ENCODE measurements around the gene PHTF2.

The PHTF2 gene

DNA sequence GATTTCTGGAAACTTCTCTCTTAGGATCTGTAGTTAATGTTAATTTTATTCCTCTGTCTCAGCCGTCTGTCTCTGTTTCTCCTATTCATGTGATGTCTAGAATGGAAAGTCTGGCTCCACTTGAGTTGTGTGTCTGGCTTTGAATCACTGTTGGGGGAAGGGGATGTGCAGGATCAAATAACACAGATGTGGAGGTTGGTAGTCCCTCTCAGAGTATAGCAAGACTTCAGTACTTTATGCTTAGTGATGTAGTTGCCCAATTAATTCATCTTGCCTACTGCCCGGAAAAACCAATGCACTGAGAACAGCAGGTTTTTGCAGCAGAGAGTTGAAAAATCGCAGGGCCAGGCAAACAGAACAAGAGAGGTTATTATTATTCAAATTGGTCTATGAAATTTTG lies 79.2 kb downstream of the PHTF2 start:
- no peak for DNase-seq (ENCODE audit: low read depth in 2 of 2)

DNA sequence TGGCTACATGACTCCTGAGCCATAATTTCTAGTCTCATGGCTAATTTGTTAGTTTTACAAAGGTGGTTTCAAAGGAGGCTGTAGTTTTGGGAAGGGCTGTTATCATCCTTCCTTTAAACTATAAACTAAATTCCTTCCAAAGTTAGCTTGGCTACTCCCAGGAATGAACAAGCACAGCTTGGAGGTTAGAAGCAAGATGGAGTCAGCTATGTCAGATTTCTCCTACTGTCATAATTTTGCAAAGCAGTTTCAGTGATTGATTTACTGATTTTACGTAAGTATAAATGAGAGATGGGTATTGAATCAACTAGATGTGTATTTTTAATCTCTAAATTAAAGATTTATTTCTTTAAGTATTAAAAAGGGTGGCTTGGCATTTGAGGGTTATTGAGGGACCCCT lies 79.9 kb downstream of the PHTF2 start:
- DNase-seq (ENCODE audit: low read depth in 2 of 2), result no peak

DNA sequence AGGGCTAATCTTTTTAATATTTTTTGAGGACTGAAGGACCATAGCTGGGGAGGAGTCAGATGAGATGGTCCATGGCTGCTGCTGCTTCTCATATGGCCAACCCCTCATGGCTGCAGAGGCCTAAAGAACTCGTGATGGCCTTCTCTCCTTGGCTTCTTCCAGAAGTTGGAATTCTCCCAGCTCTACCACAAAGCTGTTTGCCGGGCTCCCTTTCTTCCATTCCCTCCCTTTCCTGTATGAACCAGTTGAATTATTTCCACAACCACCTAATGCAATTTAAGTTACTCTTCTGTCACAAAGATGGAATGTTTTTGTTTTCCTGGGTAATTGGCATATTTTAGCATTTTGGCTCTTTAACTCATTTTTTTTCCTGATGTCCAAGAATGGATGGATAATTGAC lies 80.7 kb downstream of the PHTF2 start:
- no peak for DNase-seq (ENCODE audit: low read depth in 2 of 2)

DNA sequence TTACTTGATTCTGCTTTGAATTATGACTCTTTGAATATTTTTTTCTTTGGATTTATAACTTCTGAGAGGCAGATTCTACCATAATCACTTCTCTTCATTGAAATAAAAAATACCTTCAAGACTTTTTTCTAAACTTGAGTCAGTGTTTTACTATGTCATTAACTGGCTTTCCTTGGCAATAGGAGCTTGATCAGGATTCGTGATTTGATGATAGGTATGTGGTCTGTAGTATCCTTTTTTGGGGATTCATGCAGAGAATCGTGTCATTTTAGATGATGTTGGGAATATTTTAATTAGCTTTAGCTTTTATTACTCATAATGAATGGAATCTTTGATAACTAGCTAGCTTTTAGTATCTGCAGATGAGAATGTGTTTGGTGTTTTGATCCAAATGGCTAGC lies 83.3 kb downstream of the PHTF2 start:
- no peak for DNase-seq (ENCODE audit: low read depth in 2 of 2)

DNA sequence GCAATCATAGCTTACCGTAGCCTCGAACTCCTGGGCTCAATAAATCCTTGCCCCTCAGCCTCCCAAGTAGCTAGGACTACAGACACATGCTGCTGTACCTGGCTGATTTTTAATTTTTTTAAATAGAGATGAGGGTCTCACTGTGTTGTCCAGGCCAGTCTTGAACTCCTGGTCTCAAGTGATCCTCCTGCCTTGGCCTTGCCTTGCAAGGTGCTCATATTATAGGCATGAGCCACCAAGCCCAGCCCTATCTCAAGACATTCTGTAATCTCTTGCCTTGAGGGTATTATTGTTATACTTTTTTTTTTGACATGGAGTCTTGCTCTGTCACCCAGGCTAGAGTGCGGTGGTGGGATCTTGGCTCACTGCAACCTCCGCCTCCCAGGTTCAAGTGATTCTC lies 86.6 kb downstream of the PHTF2 start:
- DNase-seq (ENCODE audit: low read depth in 2 of 2), result no peak

DNA sequence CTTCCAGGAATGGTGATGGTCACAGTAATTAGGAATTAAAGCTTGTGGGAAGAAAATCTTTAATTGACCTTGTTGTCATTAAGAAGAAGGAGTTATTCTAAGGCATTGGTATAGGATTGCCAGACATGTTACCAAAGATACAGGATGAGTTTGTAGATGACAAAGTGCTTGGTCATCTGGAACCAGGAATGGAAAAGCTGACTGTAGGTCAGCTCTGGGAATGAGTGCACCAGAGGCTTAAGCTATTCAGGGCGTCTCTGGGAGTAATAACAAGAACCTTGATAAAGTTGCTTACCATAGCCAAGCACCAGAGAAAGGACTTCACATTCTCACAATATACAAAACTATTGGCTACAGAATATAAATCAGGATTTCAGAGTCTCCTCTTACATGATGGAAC lies 89.0 kb downstream of the PHTF2 start:
- DNase-seq (ENCODE audit: low read depth in 2 of 2), result no peak

DNA sequence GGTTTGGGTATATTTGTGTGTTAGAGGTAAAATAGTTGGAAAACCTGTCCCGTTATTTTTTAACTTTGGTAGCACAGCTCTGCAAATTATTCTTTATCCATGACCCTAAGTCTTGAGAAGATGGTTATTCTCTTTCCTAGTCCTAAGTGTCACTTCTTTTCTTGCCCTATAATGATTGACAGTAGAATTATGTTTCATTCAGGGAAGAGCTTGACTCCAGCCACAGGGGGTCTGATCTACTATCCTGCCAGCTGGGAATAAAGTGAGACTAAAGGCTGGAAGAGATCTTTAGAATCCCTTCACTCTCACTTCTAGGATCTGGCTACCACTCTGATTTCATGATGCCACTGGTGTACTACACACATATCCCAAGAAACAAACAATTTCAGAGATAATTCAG lies 90.4 kb downstream of the PHTF2 start:
- DNase-seq (ENCODE audit: low read depth in 2 of 2), result no peak

DNA sequence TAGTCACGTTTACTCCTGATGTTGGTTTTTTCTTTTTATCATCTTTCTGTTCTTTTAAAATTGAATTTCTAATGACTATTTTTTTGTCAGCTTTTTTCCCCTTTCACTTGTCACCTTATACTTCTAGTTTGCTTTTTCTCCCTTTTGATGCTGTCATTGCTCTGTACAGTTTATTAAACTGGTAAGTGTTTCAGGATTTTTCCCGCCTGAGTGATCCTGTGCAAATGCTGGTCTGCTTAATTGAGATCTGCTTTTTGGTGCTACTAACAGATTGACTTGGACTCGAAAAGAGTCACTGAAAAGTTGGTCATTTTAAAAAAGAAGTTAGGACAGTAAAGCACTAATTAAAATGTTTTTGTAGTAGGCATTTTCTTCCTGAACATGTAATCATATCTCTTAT lies 95.2 kb downstream of the PHTF2 start:
- no peak for DNase-seq (ENCODE audit: low read depth in 2 of 2)

DNA sequence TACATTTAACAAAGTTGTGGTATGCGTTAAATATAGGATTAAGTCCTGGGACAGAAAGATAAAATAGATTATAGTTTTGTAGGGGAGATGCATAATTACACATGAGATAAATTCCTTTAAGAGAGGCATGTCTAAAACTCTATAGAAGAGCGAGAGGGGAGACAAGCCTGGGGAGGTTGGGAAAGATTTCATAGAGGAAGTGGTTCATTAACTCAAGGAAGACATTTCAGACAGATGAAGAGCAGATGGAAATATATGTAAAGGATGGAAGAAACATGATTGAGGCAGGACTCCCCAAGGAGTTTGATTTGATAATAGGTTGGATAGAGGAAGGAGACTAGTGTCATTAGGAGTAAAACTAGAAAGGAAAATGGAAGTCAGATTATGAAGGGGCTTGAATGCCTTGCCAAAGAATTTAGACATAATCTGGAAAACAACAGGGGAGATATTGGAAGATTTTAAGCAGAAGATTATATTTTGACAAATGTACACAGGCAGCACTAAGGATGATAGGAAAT lies 96.1 kb downstream of the PHTF2 start:
- DNase-seq (ENCODE audit: low read depth in 2 of 2), result no peak

DNA sequence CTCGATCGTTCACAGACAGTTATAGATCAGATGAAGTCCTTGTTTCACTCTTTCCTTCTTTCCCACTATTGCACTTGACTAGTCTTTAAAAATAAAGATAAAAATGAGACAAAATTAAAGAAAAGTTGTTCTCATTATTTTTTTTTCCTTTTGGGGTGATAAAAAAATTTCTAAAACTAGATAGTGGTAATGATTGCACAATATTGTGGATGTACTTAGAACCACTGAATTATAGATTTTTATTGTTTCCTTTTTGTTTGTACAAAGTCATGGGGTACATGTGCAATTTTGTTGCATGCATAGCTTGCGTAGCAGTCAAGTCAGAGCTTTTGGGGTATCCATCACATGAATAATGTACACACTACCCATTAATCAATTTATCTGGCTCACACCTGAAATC lies 97.3 kb downstream of the PHTF2 start:
- DNase-seq (ENCODE audit: low read depth in 2 of 2), result no peak

DNA sequence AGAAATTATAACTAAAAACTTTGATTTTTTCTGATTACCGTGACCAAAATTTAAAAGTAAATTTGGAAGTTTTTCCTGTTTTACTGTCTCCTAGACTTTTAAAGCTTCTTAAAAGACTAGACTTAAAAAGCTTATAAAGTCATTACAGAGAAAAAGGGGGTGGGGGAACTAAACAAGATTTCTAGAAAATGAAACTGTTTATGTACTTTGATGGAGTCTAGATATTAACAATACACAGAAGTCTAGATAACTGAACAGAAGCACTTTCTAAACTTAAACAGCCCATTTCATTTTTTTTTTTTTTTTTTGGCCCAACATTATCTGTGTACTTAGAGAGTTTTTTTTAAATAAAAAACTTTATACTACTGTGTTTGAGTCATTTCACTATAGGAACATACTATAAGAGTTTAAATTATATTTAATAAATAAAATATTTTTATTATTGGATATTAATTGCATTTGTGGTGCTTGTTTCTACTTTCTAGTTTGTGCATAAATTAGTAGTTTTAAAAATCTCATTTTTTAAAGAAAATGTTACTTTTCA lies 98.5 kb downstream of the PHTF2 start:
- no peak for DNase-seq (ENCODE audit: low read depth in 2 of 2)

DNA sequence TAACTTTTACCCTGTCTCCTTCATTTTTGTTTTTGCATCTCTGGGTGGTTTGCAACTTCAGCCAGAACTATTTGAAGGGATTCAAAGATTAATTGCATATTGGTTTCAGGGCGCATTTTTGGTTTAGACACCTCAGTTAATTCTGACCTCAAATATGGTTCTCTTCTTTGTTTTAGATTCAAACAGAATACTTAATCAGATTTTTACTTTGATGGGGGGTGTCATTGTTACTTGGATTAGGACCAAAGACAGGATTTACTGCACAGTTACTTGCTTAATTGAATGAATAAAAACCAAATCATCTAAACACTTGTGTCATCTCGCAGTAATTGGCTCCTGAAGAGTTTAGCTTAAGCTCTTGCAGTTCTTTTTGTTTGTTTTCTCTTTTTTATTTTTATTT lies 100.9 kb downstream of the PHTF2 start:
- no peak for DNase-seq (ENCODE audit: low read depth in 2 of 2)

DNA sequence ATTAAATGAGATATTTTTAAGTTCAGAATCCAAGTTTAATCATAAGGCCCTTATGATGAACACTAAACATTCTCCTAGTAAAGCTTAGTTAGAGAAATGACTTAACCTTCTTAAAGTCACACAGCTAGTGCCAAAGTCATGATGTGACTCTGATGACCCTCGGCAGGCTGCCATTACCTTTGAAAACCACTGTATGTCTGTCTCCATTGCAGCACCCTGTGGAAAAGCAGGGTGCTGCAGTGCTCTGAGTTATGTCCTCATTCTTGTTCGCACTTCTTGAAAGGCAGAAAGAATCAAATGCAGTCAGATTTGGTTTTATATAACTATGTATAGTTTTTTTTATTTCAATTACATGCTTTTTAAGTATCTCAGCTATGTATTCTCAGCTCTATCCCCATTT lies 105.0 kb downstream of the PHTF2 start:
- DNase-seq (ENCODE audit: low read depth in 2 of 2), result no peak

DNA sequence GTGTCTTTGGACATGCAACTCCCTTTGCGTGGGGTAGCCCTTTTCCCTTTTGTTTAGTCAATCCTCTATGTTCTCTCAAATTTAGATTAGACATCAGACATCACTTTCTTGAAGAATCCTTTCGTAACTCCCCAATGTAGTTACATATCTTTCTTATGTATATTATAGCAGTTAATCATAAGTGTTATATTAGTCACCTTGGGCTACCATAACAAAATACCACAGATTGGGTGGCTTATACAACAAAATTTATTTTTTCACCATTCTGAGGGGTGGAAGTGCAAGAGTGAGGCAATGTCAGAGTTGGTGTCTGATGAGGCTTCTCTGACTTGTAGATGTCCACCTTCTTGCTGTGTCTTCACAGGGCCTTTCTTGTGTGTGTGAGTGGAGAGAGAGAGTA lies 105.7 kb downstream of the PHTF2 start:
- no peak for DNase-seq (ENCODE audit: low read depth in 2 of 2)

DNA sequence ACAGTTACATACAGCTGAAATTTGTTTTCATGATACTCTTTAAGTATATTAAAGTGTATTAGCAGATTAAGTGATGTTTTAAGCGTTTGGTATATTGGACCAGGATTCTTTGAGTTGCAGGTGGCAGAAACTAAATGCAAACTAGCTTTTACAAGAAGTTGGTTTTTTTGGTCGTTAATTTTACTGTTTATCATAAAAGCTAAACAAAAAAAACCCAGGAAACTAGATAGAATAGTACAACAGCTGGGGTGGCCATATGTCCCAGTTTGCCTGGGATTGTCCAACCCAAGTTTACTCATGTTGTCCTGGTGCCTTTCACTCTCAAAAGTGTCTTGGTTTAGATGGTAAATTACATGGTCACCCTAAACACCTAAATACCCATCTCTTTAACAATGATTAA lies 108.7 kb downstream of the PHTF2 start:
- DNase-seq (ENCODE audit: low read depth in 2 of 2), result no peak

DNA sequence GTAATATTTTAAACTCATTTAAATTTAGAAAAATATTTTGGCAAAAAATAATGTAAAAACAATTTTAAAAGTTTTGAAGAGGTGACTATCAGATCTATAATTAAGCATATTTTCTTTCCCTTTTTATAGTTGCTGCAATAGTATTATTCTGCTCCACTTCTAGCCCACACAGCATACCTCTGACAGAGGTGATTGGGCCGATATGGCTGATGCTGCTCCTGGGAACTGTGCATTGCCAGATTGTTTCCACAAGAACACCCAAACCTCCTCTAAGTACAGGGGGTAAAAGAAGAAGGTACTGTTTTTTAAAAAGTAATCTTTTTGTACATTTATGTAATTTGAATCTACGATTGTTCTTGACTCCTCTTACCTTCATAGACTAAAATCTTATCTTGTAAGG lies 110.1 kb downstream of the PHTF2 start:
- no peak for DNase-seq (ENCODE audit: low read depth in 2 of 2)

DNA sequence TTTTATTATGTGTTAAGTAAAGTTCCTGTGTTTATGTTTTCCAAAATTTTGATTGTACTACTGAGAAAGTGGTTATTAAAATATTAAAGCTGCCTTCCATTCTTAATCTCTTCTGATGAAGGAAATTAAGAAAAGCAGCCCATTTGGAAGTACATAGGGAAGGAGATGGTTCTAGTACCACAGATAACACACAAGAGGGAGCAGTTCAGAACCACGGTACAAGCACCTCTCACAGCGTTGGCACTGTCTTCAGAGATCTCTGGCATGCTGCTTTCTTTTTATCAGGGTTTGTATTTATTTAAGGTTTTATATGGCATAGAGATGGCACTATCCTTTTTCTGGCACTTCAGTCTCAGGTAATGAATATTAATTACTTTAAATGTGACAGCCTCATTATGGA lies 111.6 kb downstream of the PHTF2 start:
- DNase-seq (ENCODE audit: low read depth in 2 of 2), result no peak

DNA sequence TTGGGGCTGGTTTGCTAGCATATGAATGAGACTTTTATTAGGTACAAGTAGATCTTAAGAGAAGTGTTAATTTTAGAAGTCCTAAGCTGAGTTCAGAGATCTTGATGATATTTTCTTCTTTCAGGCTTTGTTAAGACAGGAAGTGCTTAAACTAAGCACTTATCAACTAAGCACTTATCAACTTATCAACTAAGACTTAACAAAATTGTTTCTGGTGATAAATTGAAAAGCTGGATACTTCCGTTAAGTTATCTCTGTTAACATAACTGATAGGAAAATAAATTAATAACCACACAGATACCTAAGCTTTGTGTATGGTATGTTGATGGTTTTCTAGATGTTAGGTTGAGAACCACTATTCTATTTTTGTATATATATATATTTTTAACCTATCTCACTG lies 113.7 kb downstream of the PHTF2 start:
- DNase-seq (ENCODE audit: low read depth in 2 of 2), result no peak

DNA sequence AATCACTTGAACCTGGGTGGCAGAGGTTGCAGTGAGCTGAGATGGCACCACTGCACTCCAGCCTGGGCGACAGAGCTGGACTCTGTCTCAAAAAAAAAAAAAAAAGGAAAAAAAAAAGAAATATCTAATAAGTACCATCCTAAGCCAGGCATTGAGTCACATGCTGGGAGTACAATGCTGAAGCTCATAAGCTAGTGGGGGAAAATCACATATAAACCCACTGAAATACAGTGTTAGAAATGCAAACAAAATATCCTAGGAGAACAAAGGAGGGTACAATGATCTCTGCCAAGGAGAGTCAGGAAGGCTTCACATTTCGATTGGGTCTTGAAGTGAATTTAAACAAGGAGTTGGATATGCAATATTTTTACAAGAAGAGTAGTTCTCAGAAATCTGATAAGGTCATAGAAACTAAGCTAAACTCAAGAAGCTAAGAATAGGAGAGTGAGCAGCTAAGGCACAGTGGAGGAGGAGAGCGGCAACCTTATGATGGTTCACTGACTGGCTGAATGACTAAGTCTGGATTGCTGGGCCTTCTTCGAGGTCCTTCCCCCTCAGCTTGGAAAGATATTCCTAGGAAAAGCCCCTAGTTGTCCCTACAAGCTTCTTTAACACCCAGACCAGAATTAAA lies 115.5 kb downstream of the PHTF2 start:
- no peak for DNase-seq (ENCODE audit: low read depth in 2 of 2)

DNA sequence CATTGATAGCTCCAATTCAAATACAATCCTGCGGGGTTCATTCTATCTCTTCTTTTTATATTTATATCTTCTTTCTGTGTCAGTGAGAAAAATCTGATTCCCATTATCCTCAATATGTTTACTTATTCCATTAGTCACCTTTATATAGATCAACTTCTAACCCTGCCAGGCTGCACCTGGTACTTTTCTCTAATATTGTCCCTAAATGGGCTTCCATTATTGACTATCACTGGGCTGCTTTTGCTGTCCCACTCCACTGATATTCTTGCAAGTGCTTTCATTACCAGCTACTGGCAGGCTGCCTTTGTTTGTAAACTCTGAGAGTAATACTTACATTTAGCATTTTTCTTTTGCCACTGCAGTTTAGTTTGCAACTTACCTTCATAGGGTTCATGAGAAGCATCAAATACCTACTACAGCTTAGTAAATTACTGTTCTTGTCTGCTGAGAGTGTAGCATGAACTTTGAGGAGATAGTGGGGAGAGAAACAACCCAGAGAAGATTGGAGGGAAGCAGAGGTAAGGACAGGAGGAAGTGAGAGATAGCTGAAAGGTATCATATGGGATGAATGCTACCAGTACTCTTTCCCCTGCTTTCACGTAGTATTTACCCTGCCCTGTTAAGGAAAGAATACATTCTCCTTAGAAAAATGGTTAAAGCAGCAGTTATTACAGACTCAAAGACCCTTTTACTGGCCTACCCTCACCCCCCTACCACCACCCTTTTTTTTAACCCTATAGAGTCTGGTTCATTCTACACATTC lies 119.1 kb downstream of the PHTF2 start:
- DNase-seq (ENCODE audit: low read depth in 2 of 2), result no peak

DNA sequence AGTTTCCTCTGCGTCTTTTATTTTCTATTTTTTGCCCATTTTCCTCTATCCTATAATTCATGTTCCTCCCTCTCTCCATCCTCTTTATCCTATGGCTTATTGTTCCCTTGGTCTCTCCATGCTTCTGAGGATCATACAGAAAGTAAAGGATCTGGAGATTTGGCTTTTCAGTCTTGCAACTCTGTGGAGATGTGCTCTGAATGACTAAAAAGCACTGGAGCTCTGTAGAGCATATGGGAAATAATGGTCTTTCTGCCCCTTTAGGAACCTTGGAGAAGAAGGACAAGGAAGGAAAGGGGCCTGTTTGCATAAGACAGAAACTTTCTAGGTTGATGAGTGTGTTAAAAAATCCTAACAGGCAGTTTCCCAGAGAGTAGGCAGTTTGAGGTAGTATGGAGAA lies 120.1 kb downstream of the PHTF2 start:
- no peak for DNase-seq (ENCODE audit: low read depth in 2 of 2)

DNA sequence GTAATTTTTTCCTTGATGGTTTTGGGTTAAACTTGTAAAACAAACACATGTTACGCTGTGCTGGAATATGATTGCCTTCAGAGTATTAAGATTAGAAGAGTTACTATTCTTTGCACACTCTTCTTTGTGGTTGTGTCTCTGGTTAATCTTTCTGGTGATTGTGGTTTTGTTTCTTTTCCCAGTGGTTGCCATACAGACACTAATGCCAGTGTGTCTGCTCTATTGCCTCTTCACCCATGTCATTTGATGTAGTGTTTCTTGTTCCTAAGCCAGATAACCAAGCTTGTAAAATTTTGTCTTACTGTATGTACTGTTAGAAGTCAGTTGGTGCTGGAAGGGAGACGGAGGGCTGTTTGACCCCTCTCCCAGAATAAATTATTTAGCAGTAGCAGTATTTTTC lies 124.8 kb downstream of the PHTF2 start:
- DNase-seq (ENCODE audit: low read depth in 2 of 2), result no peak

DNA sequence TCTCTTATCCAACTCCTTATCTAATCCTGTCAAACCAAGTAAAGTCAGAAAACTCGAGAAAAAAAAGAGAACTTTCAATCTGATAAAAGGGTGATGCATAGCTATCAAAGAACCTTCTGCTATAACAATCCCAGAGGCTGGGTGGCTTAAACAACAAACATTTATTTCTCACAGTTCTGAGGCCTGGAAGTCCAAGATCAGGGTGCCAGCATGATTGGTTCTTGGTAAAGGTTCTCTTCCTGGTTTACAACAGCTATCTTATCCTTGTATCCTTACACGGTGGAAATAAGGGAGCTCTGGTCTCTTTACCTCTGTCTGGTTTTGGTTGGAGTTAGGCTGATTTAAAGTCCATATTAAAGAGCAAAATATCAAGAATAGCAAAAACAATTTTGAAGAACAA lies 131.9 kb downstream of the PHTF2 start:
- DNase-seq (ENCODE audit: low read depth in 2 of 2), result no peak

Data from stimulated activated CD8-positive, alpha-beta memory T cell treated with anti-CD3 and anti-CD28 coated beads, Interleukin-15, amount 100 ng/mL, for 48 hours (primary cell).